NCI-H69 (cell line): ENCODE measurements around the gene HADHA.

Experiments used
- DNase-seq: peaks from one replicate; lab custom pipeline; 2025; lab: John Stamatoyannopoulos, UW

The HADHA gene

DNA sequence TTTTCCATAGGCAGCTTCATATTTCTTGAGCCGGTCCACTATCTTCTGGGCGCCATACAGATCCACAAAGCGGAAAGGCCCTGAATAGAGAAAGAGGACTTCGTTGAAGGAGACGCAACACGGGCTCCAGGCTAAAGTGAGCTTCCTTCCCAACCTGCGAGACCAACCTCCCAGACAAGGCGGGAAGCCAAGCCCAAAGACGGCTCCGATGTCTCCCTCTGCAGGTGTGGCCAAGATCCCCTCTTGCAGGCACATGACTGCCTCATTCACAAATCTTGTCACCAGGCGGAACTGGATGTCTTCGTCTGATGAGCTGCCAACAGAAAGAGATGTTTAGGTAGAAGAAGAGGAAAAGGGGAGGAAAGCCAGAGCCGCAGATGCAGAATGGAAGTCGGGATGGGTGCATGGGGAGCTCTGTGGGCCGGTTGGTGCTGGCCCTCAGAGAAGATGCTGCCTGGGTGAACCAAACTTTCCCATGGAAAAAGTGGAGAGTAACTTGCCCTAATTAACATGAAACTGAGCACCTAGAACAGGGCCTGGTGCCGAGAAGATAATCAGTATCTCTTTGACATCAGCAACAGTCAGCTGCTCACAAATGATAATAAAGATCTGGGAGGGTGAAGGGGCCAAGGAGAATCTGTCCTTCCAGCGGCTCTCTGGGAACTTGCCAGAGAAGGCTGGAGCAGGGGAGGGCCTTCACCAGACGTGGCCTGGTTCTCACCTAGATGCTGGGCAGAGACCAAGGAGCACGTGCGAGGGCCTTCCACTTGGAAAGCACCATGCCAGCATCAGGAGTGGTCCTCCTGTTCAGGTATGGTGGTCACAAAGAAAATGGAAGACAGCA is 52.9 kb downstream of the HADHA start:
- DNase-seq: no peak

DNA sequence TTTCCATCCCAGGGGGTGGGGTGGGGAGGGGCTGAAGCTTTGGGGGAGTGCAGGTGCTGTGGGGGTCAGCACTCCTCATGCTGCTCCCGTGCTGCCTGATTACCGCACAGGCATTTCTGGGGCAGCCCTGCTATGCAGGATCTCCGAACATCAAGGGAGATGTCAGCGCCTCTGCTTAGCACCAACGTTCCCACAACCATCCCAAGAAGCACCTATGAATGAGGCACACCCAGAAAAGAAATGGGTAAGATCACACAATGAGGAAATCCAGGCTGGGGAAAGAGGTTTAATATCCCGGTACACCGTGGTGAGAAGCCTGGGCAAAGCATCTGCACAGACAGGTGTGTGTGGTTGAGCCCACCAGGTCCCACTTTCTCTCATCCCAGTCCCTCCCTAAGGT is 54.1 kb downstream of the HADHA start:
- no peak for DNase-seq

DNA sequence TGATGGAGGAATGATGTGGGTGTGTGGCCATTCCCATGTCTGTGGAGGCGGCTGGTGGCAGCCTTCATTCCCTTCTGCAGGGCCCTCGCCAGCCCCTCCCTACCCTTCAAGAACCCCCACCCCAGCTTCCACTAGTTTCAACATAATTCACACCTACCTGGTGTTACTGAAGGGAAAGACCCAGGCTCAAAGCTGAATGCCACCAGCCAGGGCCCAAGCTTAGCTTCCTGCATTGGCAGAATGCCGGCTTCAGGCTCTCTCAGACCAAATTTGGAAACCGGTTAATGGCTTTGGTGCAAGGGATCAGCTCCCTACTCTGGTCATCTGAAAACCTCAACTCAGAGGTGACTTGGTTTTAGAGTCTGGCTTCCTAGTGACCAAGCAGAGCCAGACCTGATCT is 54.7 kb downstream of the HADHA start:
- no peak for DNase-seq

DNA sequence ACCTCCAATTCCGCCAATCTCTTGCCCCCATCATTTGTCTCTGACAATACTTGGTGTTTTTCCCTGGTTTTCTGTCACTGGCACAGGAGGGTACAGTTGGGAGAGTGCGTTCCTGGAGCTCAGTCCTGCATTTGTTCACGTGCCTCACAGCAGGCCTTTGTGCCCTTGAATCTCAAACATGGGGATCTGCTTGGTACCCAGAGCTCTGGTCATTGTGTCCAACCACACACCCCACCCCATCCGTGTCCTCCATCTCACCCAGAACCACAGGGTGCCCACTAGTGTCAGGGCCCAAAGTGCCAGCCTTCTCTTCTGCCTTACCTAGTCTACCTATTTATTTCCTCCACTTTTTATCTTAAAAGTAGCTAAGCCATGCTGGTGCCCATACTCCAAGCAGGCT is 55.3 kb downstream of the HADHA start:
- no peak for DNase-seq

DNA sequence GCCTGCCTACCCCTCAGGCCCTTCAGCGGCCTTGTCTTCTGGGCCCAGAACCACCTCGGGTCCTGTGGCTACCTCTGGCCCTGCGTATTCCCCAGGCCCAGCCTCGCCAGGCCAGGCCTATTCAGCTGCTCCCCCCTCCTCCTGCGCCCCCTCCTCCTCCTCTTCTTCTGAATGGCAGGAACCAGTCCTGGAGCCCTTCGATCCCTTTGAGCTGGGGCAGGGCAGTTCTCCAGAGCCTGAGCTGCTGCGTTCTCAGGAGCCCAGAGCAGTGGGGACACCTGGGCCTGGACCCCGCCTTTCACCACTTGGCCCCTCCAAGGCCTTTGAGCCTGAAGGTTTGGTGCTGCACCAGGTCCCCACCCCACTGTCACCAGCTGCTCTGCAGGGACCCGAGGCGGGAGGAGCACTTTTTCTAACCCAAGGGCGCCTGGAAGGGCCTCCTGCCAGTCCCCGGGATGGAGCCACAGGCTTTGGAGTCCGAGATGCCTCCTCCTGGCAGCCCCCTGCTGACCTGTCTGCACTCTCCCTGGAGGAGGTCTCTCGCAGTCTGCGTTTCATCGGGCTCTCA is 56.8 kb downstream of the HADHA start:
- no peak for DNase-seq

DNA sequence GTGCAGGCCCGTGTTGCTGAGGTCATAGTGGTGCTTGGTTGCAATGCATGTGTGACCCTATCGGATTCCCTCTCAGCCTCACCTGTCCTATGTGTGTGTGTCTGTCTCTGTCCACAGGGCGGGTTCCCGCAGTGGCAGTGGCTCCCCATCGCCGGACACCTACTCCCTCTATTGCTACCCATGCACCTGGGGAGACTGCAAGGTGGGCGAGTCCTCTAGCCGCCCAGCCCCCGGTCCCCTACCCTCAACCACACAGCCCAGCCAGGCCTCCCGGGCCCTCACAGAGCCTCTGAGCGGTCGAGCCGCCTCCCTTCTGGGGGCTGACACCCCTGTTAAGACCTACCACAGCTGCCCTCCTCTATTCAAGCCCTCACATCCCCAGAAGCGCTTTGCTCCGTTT is 57.3 kb downstream of the HADHA start:
- no peak for DNase-seq

DNA sequence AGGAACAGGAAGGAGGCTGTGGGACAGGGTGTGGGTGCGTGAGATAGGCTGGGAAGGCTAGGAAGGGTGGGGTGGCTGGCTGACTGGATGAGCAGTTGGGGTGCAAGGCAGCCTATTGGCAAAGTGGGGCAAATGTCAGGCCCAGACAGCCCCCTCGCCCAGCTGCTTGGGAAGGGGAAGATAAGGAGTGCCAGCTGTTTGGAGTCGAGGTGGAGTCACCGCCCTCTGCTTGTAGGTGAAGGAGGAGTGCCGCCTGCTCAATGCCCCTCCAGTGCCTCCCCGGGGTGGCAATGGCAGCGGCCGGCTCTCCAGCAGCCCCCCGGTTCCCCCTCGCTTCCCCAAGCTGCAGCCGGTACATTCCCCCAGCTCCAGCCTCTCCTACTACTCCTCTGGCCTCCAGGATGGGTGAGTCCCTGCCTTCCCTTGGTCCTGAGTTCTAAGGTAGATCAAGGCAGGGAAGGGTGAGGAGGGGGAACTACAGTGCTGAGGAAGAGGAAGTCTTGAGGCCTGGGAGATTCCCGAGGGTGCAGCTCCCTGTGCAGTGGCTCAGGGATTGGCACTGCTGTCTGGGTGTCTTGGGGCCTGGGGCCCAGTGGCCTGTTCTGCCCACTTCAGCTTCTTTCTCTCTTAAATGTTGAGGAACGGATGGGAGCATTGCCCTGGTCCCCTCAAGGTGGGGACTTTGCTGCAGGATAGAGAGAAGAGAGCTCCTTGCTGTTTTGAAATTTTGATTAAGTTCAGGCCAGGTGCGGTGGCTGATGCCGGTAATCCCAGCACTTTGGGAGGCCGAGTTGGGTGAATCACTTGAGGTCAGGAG is 58.3 kb downstream of the HADHA start:
- DNase-seq: no peak

DNA sequence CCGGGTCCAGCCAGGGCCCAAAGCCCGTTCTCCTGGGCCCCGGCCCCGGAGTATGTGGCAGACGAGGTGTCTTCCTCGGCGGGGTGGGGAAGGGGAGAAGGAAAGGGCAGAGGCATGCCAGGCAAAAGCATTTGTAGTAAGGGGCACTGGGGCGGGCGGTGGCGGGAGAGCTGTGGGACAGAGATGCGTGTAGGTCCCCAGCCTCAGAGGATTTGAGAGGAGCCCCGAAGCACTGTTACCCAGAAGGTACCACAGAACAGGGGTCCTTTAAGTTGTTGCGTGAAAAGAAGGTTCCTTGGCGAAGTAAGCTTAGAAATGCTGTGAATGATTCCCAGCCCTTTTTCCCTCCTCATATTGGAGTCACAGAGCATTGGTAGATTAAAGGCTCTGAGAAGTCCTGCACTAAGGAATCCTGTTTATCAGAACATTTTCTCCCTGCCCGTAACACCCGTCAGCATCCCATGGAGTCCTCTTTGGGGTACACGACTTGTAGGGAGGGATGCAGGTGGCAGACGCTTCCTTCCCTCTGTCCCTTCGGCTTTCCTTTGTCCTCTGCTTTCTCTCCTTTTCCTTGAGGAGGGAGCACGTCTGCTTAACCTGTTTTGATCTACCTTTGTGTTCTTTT is 59.0 kb downstream of the HADHA start:
- peak; percentile 31 for DNase-seq

DNA sequence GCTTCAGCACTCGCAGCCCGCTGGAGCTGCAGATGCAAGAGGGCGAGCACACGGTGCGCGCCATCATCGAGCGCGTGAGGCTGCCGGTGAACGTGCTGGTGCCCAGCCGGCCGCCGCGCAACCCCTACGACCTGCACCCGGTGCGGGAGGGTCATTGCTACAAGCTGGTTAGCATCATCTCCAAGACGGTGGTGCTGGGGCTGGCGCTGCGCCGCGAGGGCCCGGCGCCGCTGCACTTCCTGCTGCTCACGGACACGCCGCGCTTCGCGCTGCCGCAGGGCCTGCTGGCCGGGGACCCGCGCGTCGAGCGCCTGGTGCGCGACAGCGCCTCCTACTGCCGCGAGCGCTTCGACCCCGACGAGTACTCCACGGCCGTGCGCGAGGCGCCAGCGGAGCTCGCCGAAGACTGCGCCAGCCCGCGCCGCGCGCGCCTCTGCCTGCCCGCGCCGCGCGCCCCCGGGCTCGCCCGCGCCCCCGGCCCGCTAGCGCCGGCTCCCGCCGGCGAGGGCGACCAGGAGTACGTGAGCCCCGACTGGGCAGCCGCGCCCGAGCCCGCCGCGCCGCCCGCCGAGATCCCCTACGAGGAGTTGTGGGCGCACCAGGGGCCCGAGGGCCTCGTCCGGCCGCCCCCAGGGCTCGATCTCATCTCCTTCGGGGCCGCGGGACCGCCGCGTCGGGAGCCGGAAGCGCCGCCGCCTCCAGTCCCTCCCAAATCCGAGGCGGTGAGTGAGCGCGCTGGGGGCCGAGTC is 59.7 kb downstream of the HADHA start:
- DNase-seq: peak; percentile 86

DNA sequence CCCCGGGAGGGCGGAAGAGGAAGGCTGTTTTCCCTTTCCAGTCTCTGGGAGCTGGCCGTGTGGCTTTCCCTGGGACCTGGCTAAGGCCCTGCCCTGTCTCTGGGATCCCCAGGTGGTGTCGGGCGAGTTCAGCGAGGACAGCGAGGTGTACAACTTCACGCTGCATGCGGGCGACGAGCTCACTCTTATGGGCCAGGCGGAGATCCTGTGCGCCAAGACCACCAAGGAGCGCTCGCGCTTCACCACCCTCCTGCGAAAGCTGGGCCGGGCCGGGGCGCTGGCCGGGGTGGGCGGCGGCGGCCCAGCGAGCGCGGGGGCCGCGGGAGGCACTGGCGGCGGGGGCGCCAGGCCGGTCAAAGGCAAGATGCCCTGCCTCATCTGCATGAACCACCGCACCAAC is 60.3 kb downstream of the HADHA start:
- no peak for DNase-seq

DNA sequence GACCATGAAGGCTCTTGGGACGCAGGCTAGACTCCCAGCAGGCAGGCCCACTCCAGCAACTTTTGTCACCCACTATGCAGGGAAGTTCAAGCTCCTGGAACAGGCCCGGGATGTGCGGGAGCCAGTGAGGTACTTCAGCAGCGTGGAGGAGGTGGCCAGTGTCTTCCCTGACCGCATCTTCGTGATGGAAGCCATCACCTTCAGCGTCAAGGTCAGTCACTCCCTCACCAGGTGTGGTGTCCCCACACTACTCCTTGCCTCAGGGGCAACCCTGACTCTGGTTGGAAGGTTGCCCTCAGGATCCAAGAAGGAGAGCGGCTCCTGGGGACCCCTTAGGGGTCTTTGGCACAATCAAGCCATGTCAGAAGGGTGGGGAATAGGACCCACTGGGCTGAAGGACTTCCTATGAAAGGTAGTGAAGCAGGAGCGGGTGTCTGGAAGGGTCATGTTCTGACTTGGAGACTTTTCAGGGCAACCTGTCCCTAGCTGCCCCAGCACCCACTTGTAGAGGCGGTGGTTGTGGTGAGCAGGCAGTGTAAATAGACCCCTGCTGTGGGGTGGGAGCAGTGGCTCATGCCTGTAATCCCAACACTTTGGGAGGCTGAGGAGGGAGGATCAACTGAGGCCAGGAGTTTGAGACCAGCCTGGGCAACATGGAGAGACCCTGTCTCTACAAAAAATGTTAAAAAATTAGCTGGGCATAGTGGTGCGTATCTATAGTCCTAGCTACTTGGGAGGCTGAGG is 61.4 kb downstream of the HADHA start:
- DNase-seq: no peak

DNA sequence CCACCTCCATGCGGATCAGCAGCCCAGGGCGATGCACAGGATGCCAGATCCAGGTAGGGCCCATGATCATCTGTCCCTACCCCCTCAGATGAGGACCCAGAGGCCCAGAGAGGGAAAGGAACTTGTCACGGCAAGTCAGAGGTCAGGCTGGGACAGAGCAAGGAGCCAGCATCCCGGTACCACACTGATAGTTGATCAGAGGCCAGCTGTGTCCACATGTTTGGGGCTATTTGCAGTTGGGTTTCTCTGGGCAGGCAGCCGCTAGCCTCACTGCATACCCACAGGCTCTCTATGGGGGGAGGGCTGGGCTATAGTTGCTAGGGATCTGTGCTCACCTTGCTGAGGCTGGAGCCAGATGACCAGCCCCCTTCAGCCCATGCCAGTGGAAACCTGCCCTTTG is 62.0 kb downstream of the HADHA start:
- DNase-seq: no peak

DNA sequence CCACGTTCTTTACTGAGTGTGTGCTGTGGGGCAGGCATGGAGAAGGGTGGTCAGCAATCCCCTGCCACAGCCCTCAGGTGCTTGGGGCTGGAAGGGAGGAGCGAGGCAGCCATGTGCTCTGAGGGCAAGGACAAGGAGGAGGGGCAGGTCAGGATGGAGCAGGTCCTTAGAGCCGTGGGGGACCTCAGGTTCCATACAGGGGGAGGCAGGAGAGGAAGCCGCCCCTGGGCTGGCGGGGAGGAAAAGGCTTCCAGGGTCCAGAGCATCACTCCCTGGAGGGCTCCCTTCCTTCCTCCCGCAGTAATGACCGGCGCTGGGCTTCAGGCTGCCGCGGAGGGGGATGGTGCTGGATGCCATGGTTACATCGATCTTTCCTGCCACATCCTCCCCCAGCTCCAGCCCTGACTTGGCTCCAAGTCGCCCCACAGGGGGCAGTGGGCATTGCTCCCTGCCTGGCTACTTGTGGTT is 65.0 kb downstream of the HADHA start:
- DNase-seq: peak; percentile 22

DNA sequence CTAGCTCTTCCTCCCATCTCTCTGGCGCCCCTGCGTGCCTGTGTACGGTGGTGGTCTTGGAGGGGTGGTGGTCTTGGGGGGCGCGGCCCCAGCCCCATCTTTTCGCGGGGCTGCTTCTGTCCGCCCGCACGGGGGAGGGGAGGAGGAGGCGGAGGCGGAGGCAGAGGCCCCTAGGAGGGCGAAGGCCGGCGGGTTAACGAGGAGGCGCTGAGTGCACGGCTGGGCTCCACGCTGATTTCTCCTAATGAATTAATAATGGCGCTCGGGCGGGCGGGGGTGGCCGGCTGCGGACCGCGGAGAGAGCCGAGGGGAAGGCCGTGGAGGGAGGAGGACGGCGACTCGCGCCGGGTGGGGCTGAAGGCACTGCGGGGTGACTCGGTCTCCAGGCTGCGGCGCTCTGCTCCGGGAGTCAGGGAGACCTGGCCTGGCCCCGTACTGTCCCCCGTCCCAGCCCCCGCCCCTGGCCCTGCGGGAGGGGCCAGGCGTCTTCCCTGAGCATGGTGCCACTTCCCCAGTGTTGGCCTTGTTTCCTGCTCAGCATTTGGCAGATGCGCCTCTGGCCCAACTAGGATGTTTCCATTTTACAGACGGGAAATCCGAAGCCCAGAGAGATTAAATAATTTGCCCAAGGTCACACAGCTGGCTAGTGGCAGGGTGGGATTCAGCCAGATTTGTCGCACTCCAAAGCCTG is 65.5 kb downstream of the HADHA start:
- DNase-seq: peak; percentile 62

DNA sequence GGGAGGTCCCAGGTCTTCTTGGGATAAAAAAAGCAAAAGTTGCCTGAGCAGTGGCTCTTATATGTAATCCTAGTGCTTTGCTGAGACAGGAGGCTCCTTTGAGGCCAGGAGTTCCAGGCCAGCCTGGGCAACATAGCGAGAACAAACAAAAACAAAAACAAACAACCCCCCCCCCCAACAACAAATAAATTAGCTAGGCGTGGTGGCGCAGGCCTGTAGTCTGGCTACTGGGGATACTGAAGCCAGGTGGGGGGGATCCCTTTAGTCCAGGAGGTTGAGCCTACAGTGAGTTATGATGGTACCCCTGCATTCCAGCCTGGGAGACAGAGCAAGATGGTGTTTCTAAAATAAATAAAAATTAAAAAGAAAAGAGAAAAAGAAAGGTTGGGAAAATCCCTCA is 66.2 kb downstream of the HADHA start:
- DNase-seq: no peak

DNA sequence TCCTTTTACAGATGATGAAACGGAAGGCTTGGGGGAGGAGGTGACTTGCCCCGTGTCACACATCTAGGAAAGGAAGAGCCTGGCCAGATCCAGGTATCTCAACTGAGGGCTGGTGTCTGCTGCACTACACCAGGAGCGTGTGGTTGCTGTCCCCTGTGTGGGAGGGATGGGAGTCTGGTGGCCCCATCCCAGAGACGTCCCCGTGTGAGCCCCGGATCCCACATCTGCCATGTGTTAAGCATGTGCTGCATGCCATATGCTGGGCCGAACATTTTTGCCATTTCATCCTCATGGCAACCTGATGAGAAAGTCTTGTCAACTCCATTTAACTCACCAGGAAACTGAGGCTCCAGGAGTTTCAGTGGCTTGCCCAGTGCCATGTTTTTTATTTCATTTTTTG is 67.3 kb downstream of the HADHA start:
- DNase-seq: no peak

DNA sequence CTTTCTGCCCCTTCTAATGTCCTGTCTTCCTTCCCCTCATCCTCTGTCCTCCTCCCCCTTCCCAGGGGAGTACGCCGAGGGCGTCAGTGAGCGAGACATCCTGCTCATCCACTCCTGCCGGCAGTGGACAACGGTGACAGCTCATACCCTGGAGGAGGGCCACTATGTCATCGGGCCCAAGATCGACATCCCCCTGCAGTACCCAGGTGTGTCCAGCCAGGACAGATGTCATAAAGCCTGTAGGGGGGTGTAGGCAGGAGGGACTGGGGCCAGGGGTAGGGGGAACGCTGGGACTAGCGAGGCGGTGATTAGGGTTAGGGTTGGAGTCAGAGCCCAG is 68.2 kb downstream of the HADHA start:
- no peak for DNase-seq

DNA sequence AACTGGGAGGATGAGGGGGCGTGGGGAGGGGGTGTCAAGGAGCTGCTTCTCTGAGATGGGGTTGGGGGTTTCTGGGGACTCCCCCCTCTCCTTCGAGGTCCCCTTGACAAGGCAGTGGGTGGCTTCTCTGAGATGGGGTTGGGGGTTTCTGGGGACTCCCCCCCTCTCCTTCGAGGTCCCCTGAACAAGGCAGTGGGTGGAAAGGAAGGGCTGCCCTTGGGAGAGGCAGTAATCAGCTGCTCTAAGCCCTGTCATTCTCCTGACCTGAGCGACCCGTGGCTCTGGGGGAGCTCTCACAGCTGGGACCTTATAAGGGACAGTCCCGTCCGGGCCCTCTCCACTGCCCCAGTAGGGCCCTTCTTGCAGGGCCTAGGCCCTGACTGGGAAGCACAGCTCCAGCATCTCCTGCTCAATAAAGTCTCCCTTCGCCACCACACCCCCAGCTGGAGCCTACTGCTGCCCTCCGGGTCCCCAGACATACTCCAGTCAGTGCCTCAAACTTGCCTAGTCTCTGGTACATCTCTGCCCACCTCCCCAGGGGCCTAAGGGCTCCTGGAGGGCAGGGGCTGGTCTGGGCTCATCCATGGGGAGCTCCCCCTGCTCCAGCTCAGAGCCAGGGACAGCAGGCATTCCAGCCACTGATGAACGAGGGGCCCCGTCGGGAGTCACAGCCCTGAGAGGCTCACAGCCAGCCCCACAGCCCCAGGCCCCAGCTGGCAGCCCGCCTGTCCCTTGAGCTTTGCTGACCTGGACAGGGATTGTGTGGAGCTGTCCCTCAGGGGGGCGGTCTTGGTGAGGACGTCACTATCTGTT is 68.8 kb downstream of the HADHA start:
- no peak for DNase-seq

DNA sequence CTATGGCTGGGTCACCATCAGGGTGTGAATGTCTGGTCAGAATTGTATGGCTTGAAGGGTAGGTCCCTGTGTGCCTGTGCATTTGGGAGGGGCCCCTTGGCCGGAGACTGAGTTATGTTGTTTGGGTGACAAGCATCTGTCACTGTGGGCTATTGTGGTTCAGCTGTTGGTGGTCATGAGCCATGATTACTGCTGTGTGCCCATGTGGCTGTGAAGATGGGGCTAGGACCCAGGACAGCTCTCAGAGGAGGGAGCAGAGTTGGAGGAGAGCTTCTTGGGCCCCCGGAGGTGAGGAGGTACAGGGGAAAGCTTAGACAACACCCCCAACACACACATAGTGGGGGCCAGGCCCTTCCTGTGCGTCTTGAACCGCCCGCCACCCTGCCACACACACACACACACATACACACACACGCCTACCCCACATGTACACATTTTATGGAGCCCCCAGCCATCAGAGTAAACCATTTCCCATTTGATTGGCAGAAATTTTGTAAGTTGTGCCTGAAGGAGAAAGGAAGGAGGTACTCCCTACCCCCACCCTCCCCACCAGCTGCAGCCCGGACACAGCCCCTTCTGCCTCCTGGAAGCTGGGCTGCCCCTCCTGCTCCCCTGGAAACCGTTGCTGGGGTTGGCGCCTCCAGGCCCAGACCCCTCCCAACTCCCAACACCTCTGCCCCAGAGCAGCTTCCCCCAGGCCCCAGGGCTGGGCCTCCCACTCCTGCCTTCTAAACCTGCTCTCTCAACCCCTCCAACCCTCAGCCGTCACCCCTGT is 69.6 kb downstream of the HADHA start:
- DNase-seq: no peak
